SK-N-SH (cell line): ENCODE data around the gene CKS1B. TPM values are rescaled to one million over a fixed set of nuclear protein-coding genes. Genes with fewer than 3 reads are reported as not detected.

Source experiments
- CTCF ChIA-PET: fragments of 300-600, 350-600 bp; formaldehyde crosslinking; extraction: SDS; loops from one replicate; lab custom pipeline; 2021; lab: Yijun Ruan, JAX
- POLR2A ChIA-PET: fragments of 350-600 bp; sonication (Branson Sonifier 250); formaldehyde crosslinking; extraction: SDS; loops from one replicate; lab custom pipeline; 2020; ENCODE audit warnings: antibody characterized with exemption, inconsistent platforms; lab: Yijun Ruan, JAX
- DNase-seq: peaks from one replicate; pipeline ENCODE4 v3.0.0; 2012
- H2AFZ ChIP-seq: fragments of 200-600 bp; sonication (generic); 2 replicates; pipeline ENCODE4 v1.8.1; 2016; ENCODE audit warnings: antibody characterized with exemption, mild to moderate bottlenecking, low read depth
- H3F3A ChIP-seq: fragments of 200-600 bp; sonication (generic); replicated peaks from 2 replicates; pipeline ENCODE3; 2016; ENCODE audit warnings: antibody characterized with exemption, mild to moderate bottlenecking; ENCODE audit not compliant: insufficient read depth
- H3K27ac ChIP-seq, 2 experiments: fragments of 200-500 bp in 1 of 2; fragments of 200-600 bp in 1 of 2; sonication (Bioruptor generic) in 1 of 2; sonication (generic), shearing (Covaris generic) in 1 of 2; 2 replicates each; pipeline versions ENCODE4 v1.5.1 to v1.6.1; 2014 to 2016; ENCODE audit warnings: low read depth in 2 of 2, inconsistent platforms in 1 of 2, low read length in 1 of 2, mild to moderate bottlenecking in 1 of 2, mixed read lengths in 1 of 2
- H3K27me3 ChIP-seq: fragments of 200-600 bp; sonication (generic), shearing (Covaris generic); 2 replicates; pipeline ENCODE4 v1.6.1; 2016; ENCODE audit warnings: mixed run types; ENCODE audit not compliant: insufficient read depth
- H3K36me3 ChIP-seq, 2 experiments: fragments of 200-500 bp in 1 of 2; fragments of 200-600 bp in 1 of 2; sonication (Bioruptor generic) in 1 of 2; sonication (generic) in 1 of 2; replicated peaks in 1 of 2; 2 replicates each; pipeline versions ENCODE3 to v1.5.1; 2014 to 2016; ENCODE audit warnings: low read length in 1 of 2, mild to moderate bottlenecking in 1 of 2; ENCODE audit not compliant: insufficient read depth in 2 of 2, control insufficient read depth in 1 of 2
- H3K4me1 ChIP-seq, 2 experiments: fragments of 200-500 bp in 1 of 2; fragments of 200-600 bp in 1 of 2; sonication (Bioruptor generic) in 1 of 2; sonication (generic), shearing (Covaris generic) in 1 of 2; 2 replicates each; pipeline versions ENCODE4 v1.5.1 to v1.6.1; 2014 to 2016; ENCODE audit warnings: low read depth in 1 of 2, low read length in 1 of 2, mixed run types in 1 of 2; ENCODE audit not compliant: insufficient read depth in 2 of 2, control insufficient read depth in 1 of 2
- H3K4me2 ChIP-seq: fragments of 200-600 bp; sonication (generic), shearing (Covaris generic); 2 replicates; pipeline ENCODE4 v1.6.1; 2017; ENCODE audit warnings: mixed run types
- H3K4me3 ChIP-seq, 2 experiments: fragments of 200-500 bp in 1 of 2; fragments of 200-600 bp in 1 of 2; sonication (Bioruptor generic) in 1 of 2; sonication (generic), shearing (Covaris generic) in 1 of 2; 2 replicates each; pipeline versions ENCODE4 v1.5.1 to v1.8.1; 2014 to 2016; ENCODE audit warnings: low read depth in 2 of 2, inconsistent platforms in 1 of 2, low read length in 1 of 2, mild to moderate bottlenecking in 1 of 2, mixed read lengths in 1 of 2, moderate library complexity in 1 of 2
- H3K79me2 ChIP-seq: fragments of 200-600 bp; sonication (generic); 2 replicates; pipeline ENCODE4 v1.8.1; 2017; ENCODE audit warnings: mild to moderate bottlenecking; ENCODE audit not compliant: insufficient read depth
- H3K9ac ChIP-seq: fragments of 200-600 bp; sonication (generic); 2 replicates; pipeline ENCODE4 v1.6.1; 2017; ENCODE audit warnings: mixed run types
- H3K9me2 ChIP-seq: fragments of 200-600 bp; sonication (generic); 2 replicates; pipeline ENCODE4 v1.6.1; 2017; ENCODE audit warnings: mixed run types
- H3K9me3 ChIP-seq: fragments of 200-600 bp; sonication (generic); 2 replicates; pipeline ENCODE4 v1.6.1; 2017; ENCODE audit warnings: mixed run types, mild to moderate bottlenecking, moderate library complexity
- H4K20me1 ChIP-seq: fragments of 200-600 bp; sonication (generic); 2 replicates; pipeline ENCODE4 v1.6.1; 2017; ENCODE audit warnings: mild to moderate bottlenecking, mixed run types; ENCODE audit not compliant: insufficient read depth
- ELF1 ChIP-seq: IDR thresholded peaks from 2 replicates; pipeline ENCODE4 v1.4.0; 2012
- EP300 ChIP-seq, 2 experiments: IDR thresholded peaks; 2 replicates each; pipeline versions ENCODE4 v1.4.0 to v1.6.1; 2012; ENCODE audit warnings: borderline replicate concordance in 1 of 2, low read depth in 1 of 2, low read length in 1 of 2
- EZH2phosphoT487 ChIP-seq: fragments of 200-600 bp; sonication (generic); IDR thresholded peaks from 2 replicates; pipeline ENCODE4 v1.6.1; 2017; ENCODE audit warnings: low read depth, mixed run types, mild to moderate bottlenecking, antibody characterized with exemption, moderate library complexity, borderline replicate concordance
- FOSL2 ChIP-seq: IDR thresholded peaks from 2 replicates; pipeline ENCODE4 v1.4.0; 2012; ENCODE audit warnings: low read depth, mild to moderate bottlenecking, moderate library complexity, borderline replicate concordance
- FOXM1 ChIP-seq: IDR thresholded peaks from 2 replicates; pipeline ENCODE4 v1.4.0; 2012; ENCODE audit warnings: low read depth, mild to moderate bottlenecking
- GATA2 ChIP-seq: sonication (generic); formaldehyde crosslinking; IDR thresholded peaks from 2 replicates; pipeline ENCODE4 v1.5.0; 2020; ENCODE audit warnings: mild to moderate bottlenecking, missing genetic modification reagents
- JUND ChIP-seq: IDR thresholded peaks from 2 replicates; pipeline ENCODE4 v1.4.0; 2012
- NFIC ChIP-seq: IDR thresholded peaks from 2 replicates; pipeline ENCODE4 v1.4.0; 2012; ENCODE audit warnings: borderline replicate concordance
- RAD21 ChIP-seq: IDR thresholded peaks from 2 replicates; pipeline ENCODE4 v1.6.1; 2012; ENCODE audit warnings: mild to moderate bottlenecking, low read length
- SIN3A ChIP-seq: IDR thresholded peaks from 2 replicates; pipeline ENCODE4 v1.6.1; 2012; ENCODE audit warnings: low read depth, mild to moderate bottlenecking, low read length, moderate library complexity, borderline replicate concordance
- SMC3 ChIP-seq: IDR thresholded peaks from 2 replicates; pipeline ENCODE4 v1.6.1; 2012; ENCODE audit warnings: low read depth, low read length, improper control_type of control experiment
- TCF12 ChIP-seq: IDR thresholded peaks from 2 replicates; pipeline ENCODE4 v1.4.0; 2012
- TEAD4 ChIP-seq: IDR thresholded peaks from 2 replicates; pipeline ENCODE4 v1.4.0; 2012; ENCODE audit warnings: mild to moderate bottlenecking, borderline replicate concordance; ENCODE audit not compliant: insufficient read depth
- YY1 ChIP-seq: IDR thresholded peaks from 2 replicates; pipeline ENCODE4 v1.4.0; 2012; ENCODE audit warnings: low read depth, mild to moderate bottlenecking
- WGBS: methylation state at CpG from one replicate; pipeline ENCODE4 v1.1.6; 2017; ENCODE audit warnings: low lambda C conversion rate; 5-methylcytosine and 5-hydroxymethylcytosine counted together
- polyA plus RNA-seq, 3 experiments: library from polyadenylated mRNA; depleted of rRNA; stranded (reverse); fragments of >200 nt; gene quantifications; 2 replicates each; pipeline ENCODE4 v1.2.3, GENCODE V29; 2012
- TF ChIP-seq, protein P1 (sequence below): IDR thresholded peaks from 2 replicates; pipeline ENCODE4 v1.4.0; 2012; ENCODE audit warnings: low read depth, borderline replicate concordance
- TF ChIP-seq, protein P2 (sequence below): IDR thresholded peaks from 2 replicates; pipeline ENCODE4 v1.4.0; 2012; ENCODE audit warnings: low read depth, borderline replicate concordance
- TF ChIP-seq, protein P3 (sequence below): fragments of 200-600 bp; sonication (generic); IDR thresholded peaks from 2 replicates; pipeline ENCODE4 v1.6.1; 2017; ENCODE audit warnings: antibody characterized with exemption, mild to moderate bottlenecking, moderate library complexity
- TF ChIP-seq, protein P4 (sequence below): fragments of 150-350 bp; IDR thresholded peaks from 2 replicates; pipeline ENCODE4 v1.6.1; 2016; ENCODE audit warnings: mild to moderate bottlenecking, low read depth, low read length

Gene CKS1B
- polyA plus RNA-seq, 1 of the 3 experiments (the other 2 are of a cell fraction): 308 TPM

GRCh38 chr1:154960446-154961136, 13.9 kb upstream of the CKS1B start:
- Histone ChIP-seq H3K9ac (peak overlapping the region; percentile 84), H3K4me1 (peaks cover 4 to 37% of the 10 kb centered on the region in 2 experiments; a peak in 3 of 4 replicates), H3K4me3 (peak overlapping the region; percentile 72 to 73), H3K27ac (peak overlapping the region; percentile 83 to 98), H3K27me3 (no peaks in the 10 kb centered on the region), H3F3A (peaks cover 27% of the 10 kb centered on the region), H3K36me3 (peaks cover 11 to 44% of the 10 kb centered on the region in 2 experiments), H3K4me2 (peak overlapping the region; percentile 85), H3K9me3 (no peaks in the 10 kb centered on the region), H3K9me2 (no peaks in the 10 kb centered on the region), H4K20me1 (no peaks in the 10 kb centered on the region), H2AFZ (no peak overlapping the region), H3K79me2 (peaks cover 39% of the 10 kb centered on the region)
- no peak for TF ChIP-seq EZH2phosphoT487
- no peak for TF ChIP-seq RAD21
- TF ChIP-seq SIN3A: no peak
- TF ChIP-seq SMC3: no peak
- no peak for TF ChIP-seq TEAD4
- no peak for TF ChIP-seq FOSL2
- TF ChIP-seq, protein P1, sequence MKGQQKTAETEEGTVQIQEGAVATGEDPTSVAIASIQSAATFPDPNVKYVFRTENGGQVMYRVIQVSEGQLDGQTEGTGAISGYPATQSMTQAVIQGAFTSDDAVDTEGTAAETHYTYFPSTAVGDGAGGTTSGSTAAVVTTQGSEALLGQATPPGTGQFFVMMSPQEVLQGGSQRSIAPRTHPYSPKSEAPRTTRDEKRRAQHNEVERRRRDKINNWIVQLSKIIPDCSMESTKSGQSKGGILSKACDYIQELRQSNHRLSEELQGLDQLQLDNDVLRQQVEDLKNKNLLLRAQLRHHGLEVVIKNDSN: no peak
- DNase-seq: no peak
- 28% methylated on average over 10 of the region's 10 CpGs for whole genome bisulfite sequencing
- POLR2A ChIA-PET: interaction anchor here (0.6 to 2.8 kb wide), 13 partner anchors 8 to 383 kb away, joined by 3 to 18 read pairs (median 4); partner anchors contain the start of genes FLAD1, LENEP, PMVK and SHC1
- CTCF ChIA-PET: interaction anchor here (0.8 to 37.5 kb wide), 21 partner anchors 9 to 125 kb away, joined by 3 to 640 read pairs (median 4); partner anchors contain the start of genes ADAM15, FLAD1, LENEP and SHC1

- Histone ChIP-seq H3K27me3 (no peaks in the 10 kb centered on the region), H3K9me2 (no peaks in the 10 kb centered on the region), H3K4me1 (peaks cover 4 to 36% of the 10 kb centered on the region in 2 experiments; a peak in 3 of 4 replicates), H3K4me3 (peak within 1 kb of the TSS; percentile 72 to 73), H3K9me3 (no peaks in the 10 kb centered on the region), H3K79me2 (peaks cover 48% of the 10 kb centered on the region), H3K9ac (peak within 1 kb of the TSS; percentile 84), H3K4me2 (peak within 1 kb of the TSS; percentile 85), H3F3A (peaks cover 31% of the 10 kb centered on the region), H2AFZ (0 out of 2 replicates have a peak within 1 kb of the TSS, but pooled peaks have one; percentile 29), H4K20me1 (no peaks in the 10 kb centered on the region), H3K36me3 (peaks cover 16 to 53% of the 10 kb centered on the region in 2 experiments), H3K27ac (peak within 1 kb of the TSS; percentile 83 to 98)
- DNase-seq: peak; percentile 93
- WGBS: 1% methylated on average over 9 of the region's 93 CpGs
- CTCF ChIA-PET: interaction anchor here (0.6 to 37.5 kb wide), 32 partner anchors 9 to 394 kb away, joined by 3 to 640 read pairs (median 4); partner anchors contain the start of genes ADAM15, CHRNB2, FLAD1 and LENEP
- POLR2A ChIA-PET: interaction anchor here (0.6 to 2.8 kb wide), 13 partner anchors 9 to 83 kb away, joined by 3 to 18 read pairs (median 5); partner anchors contain the start of genes FLAD1, LENEP, PMVK and SHC1
- TF ChIP-seq TCF12 (no peak), FOXM1 (no peak; the same call in 1 of the 2 replicates), EZH2phosphoT487 (no peak), JUND (peak; percentile 22; the same call in 1 of the 2 replicates), GATA2 (CRISPR knock-in tag) (no peak), NFIC (no peak), EP300 (IDR thresholded peaks at IDR 0.05; ENCODE audit: borderline replicate concordance in 1 of 2, low read depth in 1 of 2, low read length in 1 of 2) (0 out of 4 replicates have a peak, but pooled peaks of 1 of the 2 experiments have one; percentile 26), ELF1 (peak; percentile 79), YY1 (no peak; the same call in 1 of the 2 replicates)
- TF ChIP-seq, protein P2, sequence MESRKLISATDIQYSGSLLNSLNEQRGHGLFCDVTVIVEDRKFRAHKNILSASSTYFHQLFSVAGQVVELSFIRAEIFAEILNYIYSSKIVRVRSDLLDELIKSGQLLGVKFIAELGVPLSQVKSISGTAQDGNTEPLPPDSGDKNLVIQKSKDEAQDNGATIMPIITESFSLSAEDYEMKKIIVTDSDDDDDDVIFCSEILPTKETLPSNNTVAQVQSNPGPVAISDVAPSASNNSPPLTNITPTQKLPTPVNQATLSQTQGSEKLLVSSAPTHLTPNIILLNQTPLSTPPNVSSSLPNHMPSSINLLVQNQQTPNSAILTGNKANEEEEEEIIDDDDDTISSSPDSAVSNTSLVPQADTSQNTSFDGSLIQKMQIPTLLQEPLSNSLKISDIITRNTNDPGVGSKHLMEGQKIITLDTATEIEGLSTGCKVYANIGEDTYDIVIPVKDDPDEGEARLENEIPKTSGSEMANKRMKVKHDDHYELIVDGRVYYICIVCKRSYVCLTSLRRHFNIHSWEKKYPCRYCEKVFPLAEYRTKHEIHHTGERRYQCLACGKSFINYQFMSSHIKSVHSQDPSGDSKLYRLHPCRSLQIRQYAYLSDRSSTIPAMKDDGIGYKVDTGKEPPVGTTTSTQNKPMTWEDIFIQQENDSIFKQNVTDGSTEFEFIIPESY: peak; percentile 23; the same call in 1 of the 2 replicates
- TF ChIP-seq, protein P3, sequence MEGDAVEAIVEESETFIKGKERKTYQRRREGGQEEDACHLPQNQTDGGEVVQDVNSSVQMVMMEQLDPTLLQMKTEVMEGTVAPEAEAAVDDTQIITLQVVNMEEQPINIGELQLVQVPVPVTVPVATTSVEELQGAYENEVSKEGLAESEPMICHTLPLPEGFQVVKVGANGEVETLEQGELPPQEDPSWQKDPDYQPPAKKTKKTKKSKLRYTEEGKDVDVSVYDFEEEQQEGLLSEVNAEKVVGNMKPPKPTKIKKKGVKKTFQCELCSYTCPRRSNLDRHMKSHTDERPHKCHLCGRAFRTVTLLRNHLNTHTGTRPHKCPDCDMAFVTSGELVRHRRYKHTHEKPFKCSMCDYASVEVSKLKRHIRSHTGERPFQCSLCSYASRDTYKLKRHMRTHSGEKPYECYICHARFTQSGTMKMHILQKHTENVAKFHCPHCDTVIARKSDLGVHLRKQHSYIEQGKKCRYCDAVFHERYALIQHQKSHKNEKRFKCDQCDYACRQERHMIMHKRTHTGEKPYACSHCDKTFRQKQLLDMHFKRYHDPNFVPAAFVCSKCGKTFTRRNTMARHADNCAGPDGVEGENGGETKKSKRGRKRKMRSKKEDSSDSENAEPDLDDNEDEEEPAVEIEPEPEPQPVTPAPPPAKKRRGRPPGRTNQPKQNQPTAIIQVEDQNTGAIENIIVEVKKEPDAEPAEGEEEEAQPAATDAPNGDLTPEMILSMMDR: peak; percentile 69
- TF ChIP-seq, protein P4, sequence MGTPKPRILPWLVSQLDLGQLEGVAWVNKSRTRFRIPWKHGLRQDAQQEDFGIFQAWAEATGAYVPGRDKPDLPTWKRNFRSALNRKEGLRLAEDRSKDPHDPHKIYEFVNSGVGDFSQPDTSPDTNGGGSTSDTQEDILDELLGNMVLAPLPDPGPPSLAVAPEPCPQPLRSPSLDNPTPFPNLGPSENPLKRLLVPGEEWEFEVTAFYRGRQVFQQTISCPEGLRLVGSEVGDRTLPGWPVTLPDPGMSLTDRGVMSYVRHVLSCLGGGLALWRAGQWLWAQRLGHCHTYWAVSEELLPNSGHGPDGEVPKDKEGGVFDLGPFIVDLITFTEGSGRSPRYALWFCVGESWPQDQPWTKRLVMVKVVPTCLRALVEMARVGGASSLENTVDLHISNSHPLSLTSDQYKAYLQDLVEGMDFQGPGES: no peak
Measured at GRCh38 chr1:154961207-154962155, 13.0 kb upstream of the CKS1B start, which contains the start of gene PYGO2. PYGO2 (minus strand) TSS chr1:154961782; CDS start chr1:154961576, 206 bp downstream.
